KMS-11 (cell line): ENCODE results near the gene REV1.
A peak's percentile ranks its signal among the peaks of the same experiment; 100 is the strongest.
"Not testable (repeated sequence)": the region's sequence is repeated elsewhere in the genome, so short reads cannot be mapped to it uniquely, and the experiment has no call there.

ENCODE experiments used
- H2AFZ ChIP-seq: fragments of 200-600 bp; sonication (generic); 2 replicates; pipeline ENCODE4 v1.6.1; 2016; ENCODE audit warnings: antibody characterized with exemption, mixed run types, low read depth
- H3K27ac ChIP-seq: fragments of 200-600 bp; sonication (generic); 2 replicates; pipeline ENCODE4 v1.6.1; 2016; ENCODE audit warnings: mild to moderate bottlenecking, mixed run types
- H3K27me3 ChIP-seq: fragments of 200-600 bp; sonication (generic); 2 replicates; pipeline ENCODE4 v1.6.1; 2017; ENCODE audit warnings: mild to moderate bottlenecking, low read depth, mixed run types, moderate library complexity; ENCODE audit not compliant: insufficient read depth
- H3K36me3 ChIP-seq: fragments of 200-600 bp; sonication (generic); 2 replicates; pipeline ENCODE4 v1.6.1; 2017; ENCODE audit warnings: mild to moderate bottlenecking, mixed run types; ENCODE audit not compliant: insufficient read depth
- H3K4me1 ChIP-seq: fragments of 200-600 bp; sonication (generic); 2 replicates; pipeline ENCODE4 v1.6.1; 2016; ENCODE audit warnings: mild to moderate bottlenecking, low read depth, mixed run types; ENCODE audit not compliant: poor library complexity, severe bottlenecking
- H3K4me2 ChIP-seq: fragments of 200-600 bp; sonication (generic); 2 replicates; pipeline ENCODE4 v1.7.0; 2016; ENCODE audit warnings: mild to moderate bottlenecking, mixed run types
- H3K4me3 ChIP-seq: fragments of 200-600 bp; sonication (generic); IDR thresholded peaks from 2 replicates; pipeline ENCODE4 v1.6.1; 2017; ENCODE audit warnings: low read depth, low read length, mixed read lengths; ENCODE audit not compliant: insufficient read depth
- H3K79me2 ChIP-seq: fragments of 200-600 bp; sonication (generic); 2 replicates; pipeline ENCODE4 v1.6.1; 2016; ENCODE audit warnings: low read depth, mixed run types; ENCODE audit not compliant: insufficient read depth
- H3K9ac ChIP-seq: fragments of 200-600 bp; sonication (generic); 2 replicates; pipeline ENCODE4 v1.6.1; 2016; ENCODE audit warnings: mild to moderate bottlenecking, mixed run types
- H4K20me1 ChIP-seq: fragments of 200-600 bp; sonication (generic); 2 replicates; pipeline ENCODE4 v1.6.1; 2016; ENCODE audit warnings: mild to moderate bottlenecking, mixed run types; ENCODE audit not compliant: insufficient read depth
- CTCF ChIP-seq: fragments of 200-600 bp; sonication (generic); conservative IDR thresholded peaks from 2 replicates; pipeline ENCODE4 v1.6.1; 2017; ENCODE audit warnings: low read depth, mild to moderate bottlenecking, antibody characterized with exemption, low read length, moderate library complexity, mixed read lengths

REV1 gene

GRCh38 chr2:99507937-99508818, 18.4 kb upstream of the REV1 start:
- Histone ChIP-seq H3K4me3 (no peak overlapping the region), H3K4me1 (peaks cover 16% of the 10 kb centered on the region), H4K20me1 (no peaks in the 10 kb centered on the region), H3K27me3 (no peaks in the 10 kb centered on the region), H3K4me2 (peak overlapping the region; percentile 83), H3K9ac (peak overlapping the region; percentile 21; the same call in 1 of the 2 replicates), H3K27ac (peak overlapping the region; percentile 73), H2AFZ (peak overlapping the region; percentile 53), H3K36me3 (no peaks in the 10 kb centered on the region), H3K79me2 (no peaks in the 10 kb centered on the region)
- no peak for TF ChIP-seq CTCF

- H4K20me1 ChIP-seq = no peaks in the 10 kb centered on the region
- H3K79me2 ChIP-seq = no peaks in the 10 kb centered on the region
- H3K4me2 ChIP-seq = no peak overlapping the region
- no peak overlapping the region for H3K9ac ChIP-seq
- H3K27ac ChIP-seq = no peak overlapping the region
- no peaks in the 10 kb centered on the region for H3K27me3 ChIP-seq
- no peak for TF ChIP-seq CTCF
- H3K4me1 ChIP-seq = peaks cover 16% of the 10 kb centered on the region
- H3K36me3 ChIP-seq = no peaks in the 10 kb centered on the region
- H2AFZ ChIP-seq = no peak overlapping the region
- no peak overlapping the region for H3K4me3 ChIP-seq
These were observed 15.2 kb upstream of the REV1 start for GRCh38 chr2:99504844-99505584.

- H3K9ac ChIP-seq, H3K4me3 ChIP-seq, H3K79me2 ChIP-seq, H3K36me3 ChIP-seq, H4K20me1 ChIP-seq, H3K27ac ChIP-seq, H2AFZ ChIP-seq, H3K4me2 ChIP-seq, H3K27me3 ChIP-seq: not testable (repeated sequence)
- H3K4me1 ChIP-seq = peaks cover 16% of the 10 kb centered on the region
These were observed 14.0 kb upstream of the REV1 start for GRCh38 chr2:99503662-99504416.

- no peak for TF ChIP-seq CTCF
- Histone ChIP-seq H3K27ac (no peak overlapping the region), H4K20me1 (no peaks in the 10 kb centered on the region), H3K27me3 (no peaks in the 10 kb centered on the region), H2AFZ (no peak overlapping the region), H3K9ac (no peak overlapping the region), H3K4me3 (no peak overlapping the region), H3K79me2 (no peaks in the 10 kb centered on the region), H3K4me2 (no peak overlapping the region), H3K36me3 (no peaks in the 10 kb centered on the region), H3K4me1 (peaks cover 2% of the 10 kb centered on the region)
These were observed 6.2 kb upstream of the REV1 start for GRCh38 chr2:99496021-99496420.
